ENCODE measurements around the gene SPDEF.

GRCh38 chr6:34573567-34574183 is 17.5 kb upstream of the SPDEF start:
- TF ChIP-seq ZNF629 (tag by site-specific recombination; IDR thresholded peaks at IDR 0.05) (no peak), ZBTB17 (tag by site-specific recombination; IDR thresholded peaks at IDR 0.05) (no peak), CTCF (tag by site-specific recombination; IDR thresholded peaks at IDR 0.05) (no peak), ELK4 (IDR thresholded peaks at IDR 0.05; ENCODE audit: borderline replicate concordance, low read depth, low read length) (no peak), ZNF280D (tag by site-specific recombination; IDR thresholded peaks at IDR 0.05) (no peak), ZNF19 (tag by site-specific recombination; IDR thresholded peaks at IDR 0.05; ENCODE audit: low read depth) (no peak)

All from HEK293 (cell line).